NOMO-1 (cell line): ENCODE measurements around the gene ATP6V0B.
A peak's percentile ranks its signal among the peaks of the same experiment; 100 is the strongest.

Source experiments
- DNase-seq, 2 experiments: peaks; one replicate each; lab custom pipeline; 2025; ENCODE audit not compliant: unreplicated experiment in 2 of 2; lab: John Stamatoyannopoulos, UW

The ATP6V0B gene

GRCh38 chr1:43974443-43975248 lies at the start of gene ATP6V0B:
TSS of gene ATP6V0B (plus strand) at chr1:43974960. CDS start at chr1:43975041, 81 bp downstream.
- peak; percentile 90 to 92 for DNase-seq

DNA sequence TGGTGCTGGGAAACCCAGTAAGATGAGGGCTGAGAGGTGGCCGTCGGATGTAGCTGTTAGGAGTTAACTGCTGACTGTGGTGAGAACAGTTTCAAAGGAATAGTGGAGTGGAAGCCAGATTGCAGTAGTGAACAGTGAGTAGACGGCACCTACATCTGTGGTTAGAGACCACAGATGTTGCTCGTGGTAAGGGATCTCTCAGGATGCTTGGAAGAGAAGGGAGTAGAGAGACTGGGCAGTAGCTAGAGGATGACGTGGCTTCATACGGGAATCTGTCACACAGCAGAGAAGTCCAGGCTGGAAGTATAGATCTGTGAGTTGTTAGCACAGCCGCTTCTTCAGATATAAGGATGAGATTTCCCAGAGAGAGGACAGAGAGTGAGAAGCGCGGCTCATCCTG lies 48.9 kb upstream of the ATP6V0B start:
- DNase-seq = no peak

DNA sequence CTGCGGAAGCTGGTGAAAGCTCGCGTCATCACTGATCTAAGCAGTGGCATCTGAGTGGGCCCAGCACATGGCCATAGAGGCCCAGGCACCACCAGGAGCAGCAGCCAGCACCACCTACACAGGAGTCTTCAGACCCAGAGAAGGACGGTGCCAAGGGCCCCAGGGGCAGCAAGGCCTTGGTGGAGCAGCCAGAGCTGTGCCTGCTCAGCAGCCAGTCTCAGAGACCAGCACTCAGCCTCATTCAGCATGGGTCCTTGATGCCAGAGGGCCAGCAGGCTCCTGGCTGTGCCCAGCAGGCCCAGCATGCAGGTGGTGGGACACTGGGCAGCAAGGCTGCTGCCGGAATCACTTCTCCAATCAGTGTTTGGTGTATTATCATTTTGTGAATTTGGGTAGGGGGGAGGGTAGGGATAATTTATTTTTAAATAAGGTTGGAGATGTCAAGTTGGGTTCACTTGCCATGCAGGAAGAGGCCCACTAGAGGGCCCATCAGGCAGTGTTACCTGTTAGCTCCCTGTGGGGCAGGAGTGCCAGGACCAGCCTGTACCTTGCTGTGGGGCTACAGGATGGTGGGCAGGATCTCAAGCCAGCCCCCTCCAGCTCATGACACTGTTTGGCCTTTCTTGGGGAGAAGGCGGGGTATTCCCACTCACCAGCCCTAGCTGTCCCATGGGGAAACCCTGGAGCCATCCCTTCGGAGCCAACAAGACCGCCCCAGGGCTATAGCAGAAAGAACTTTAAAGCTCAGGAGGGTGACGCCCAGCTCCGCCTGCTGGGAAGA lies 44.4 kb upstream of the ATP6V0B start:
- DNase-seq = no peak

GRCh38 chr1:43930949-43931275 lies 43.8 kb upstream of the ATP6V0B start:
- DNase-seq = no peak

DNA sequence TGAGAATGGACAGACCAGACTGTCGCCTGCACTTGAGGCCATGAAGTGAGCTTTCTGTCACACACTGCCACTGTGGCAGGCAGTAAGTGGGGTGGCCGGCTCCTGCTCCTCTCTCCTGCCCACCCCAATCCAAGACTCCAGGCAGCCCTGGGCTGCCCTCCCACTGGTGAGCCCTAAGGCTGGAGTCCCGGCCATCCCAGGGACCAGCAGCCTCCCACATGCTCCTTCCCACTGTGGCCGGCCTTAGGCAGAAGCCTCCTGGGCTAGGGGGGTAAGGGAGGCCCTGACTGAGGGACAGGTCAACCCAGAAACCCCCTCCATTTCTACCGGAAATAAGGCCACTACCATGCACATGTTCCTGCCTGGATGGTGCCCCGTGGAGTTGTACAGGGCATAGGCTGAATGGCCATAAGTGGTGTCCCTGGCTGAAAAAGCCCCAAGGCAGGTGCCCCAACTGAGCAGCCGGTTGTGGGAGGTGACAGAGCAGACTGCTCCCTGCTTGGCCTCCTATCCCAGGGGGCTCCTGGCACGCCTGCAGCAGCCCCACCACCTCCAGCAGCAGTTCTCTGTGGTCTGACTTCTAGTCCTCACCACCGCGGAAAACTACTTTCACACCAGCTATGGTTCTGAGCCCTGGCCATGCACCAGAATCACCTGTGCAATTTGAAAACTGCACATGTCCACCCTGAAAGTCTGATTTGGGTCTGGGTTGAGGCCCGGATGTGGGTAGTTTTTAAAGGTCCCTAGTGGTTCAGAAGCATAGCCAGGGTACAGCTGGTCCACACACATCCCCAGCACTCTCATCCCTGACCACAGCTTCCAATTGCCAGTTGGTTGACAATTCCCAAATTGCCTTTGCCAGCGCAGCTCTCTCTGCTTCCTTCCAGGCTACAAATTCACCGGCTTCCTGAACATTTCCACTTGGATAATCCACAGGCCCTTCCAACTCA lies 42.8 kb upstream of the ATP6V0B start:
- no peak for DNase-seq

DNA sequence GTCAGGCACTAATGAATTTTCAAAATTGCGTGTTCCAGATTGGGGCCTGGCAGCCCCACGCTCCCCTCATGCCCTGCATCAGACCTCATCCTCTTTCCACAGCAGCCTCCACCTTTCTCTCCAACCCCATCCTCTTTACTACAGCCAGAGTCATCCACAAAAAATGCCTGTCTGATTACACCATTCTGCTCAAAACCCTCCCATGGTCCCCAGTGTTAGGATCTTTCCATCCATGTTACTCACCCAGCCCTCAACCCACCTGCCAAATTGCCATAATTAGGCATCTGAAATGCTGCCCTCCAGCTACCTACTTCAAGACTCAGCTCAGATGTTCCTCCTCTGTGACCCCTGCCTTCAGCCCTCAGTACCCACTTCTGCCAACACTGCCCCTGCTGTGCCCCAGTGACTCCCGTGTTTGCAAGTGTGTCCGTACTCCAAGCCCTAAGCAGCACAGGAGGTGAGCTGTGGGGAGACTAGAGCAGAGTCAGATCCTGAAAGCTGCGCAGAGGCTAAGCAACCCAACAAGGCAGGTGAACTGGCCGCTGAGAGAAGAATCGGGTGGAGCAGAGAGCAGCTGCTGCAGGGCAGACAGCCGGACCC lies 41.9 kb upstream of the ATP6V0B start:
- no peak for DNase-seq

DNA sequence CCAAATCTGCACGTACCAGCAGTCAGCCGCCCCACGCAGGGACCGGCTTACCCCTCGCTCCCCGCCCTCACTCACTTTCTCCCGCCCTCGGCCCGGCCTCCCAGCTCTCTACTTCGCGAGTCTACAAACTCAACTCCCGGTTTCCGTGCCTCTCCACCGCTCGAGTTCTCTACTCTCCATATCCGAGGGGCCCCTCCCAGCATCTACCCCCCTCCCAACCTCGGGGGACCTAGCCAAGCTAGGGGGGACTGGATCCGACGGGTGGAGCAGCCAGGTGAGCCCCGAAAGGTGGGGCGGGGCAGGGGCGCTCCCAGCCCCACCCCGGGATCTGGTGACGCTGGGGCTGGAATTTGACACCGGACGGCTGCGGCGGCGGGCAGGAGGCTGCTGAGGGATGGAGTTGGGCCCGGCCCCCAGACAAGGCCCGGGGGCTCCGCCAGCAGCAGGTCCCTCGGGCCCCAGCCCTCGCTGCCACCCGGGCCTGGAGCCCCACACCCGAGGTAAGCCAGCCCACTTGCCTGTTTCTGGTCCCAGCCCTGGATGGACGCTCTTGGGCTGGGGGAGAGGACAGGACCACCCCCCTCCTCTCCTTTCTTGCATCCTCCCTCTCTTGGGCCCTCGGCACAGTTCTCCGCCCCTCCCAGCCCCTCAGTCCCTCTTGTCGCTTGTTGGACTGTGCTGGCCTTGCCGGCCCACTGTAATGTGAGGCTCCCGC lies 41.2 kb upstream of the ATP6V0B start, which contains the start of gene ARTN:
TSS of gene ARTN (plus strand) at position 416 of the 715 bp plus-strand sequence. CDS start 1,856 bp downstream, outside the sequence.
- DNase-seq = no peak

DNA sequence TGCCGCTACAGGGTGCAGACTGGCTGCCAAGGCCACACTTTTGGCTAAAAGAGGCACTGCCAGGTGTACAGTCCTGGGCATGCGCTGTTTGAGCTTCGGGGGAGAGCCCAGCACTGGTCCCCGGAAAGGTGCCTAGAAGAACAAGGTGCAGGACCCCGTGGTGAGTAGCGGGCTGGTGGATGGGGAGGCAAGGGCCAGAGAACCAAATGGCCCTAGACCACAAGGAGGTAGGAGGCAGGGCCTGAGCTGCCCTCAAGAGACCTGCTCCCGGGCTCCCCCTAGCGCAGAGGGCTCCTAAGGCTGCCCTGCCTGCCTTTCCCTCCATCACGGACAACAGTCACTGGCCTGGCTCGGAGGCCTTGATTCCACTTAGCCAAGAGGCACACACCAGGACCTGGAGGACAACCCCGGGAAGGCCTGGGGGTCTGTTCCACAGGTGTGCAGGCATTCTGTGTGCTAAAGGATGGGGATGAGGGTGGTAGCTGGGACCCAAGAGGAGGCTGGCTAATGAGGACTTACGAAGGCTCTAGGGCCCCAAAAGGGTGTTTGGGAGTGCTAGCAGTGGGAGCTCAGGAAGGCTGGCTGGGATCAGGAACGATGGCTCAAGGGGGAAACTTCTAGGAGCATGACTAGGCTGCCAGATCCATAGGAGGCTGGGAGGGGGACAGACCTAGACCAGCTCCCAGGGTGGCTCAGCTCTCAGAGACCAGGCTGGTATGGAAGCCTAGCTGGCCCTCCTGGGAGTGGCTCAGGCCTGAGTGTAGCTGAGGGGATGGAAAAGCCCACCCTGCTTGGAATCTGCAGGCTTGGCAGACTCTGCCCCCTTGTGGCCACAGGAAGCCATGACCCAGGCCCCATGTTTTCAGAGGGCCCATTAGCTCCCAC lies 40.4 kb upstream of the ATP6V0B start:
- DNase-seq = peak; percentile 58 to 62

- no peak for DNase-seq
Observed at GRCh38 chr1:43934986-43935324, 39.8 kb upstream of the ATP6V0B start.

- no peak for DNase-seq
Observed at GRCh38 chr1:43935711-43936427, 38.9 kb upstream of the ATP6V0B start.

DNA sequence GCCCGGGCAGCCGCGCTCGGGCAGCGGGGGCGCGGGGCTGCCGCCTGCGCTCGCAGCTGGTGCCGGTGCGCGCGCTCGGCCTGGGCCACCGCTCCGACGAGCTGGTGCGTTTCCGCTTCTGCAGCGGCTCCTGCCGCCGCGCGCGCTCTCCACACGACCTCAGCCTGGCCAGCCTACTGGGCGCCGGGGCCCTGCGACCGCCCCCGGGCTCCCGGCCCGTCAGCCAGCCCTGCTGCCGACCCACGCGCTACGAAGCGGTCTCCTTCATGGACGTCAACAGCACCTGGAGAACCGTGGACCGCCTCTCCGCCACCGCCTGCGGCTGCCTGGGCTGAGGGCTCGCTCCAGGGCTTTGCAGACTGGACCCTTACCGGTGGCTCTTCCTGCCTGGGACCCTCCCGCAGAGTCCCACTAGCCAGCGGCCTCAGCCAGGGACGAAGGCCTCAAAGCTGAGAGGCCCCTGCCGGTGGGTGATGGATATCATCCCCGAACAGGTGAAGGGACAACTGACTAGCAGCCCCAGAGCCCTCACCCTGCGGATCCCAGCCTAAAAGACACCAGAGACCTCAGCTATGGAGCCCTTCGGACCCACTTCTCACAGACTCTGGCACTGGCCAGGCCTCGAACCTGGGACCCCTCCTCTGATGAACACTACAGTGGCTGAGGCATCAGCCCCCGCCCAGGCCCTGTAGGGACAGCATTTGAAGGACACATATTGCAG lies 38.2 kb upstream of the ATP6V0B start:
- no peak for DNase-seq

DNA sequence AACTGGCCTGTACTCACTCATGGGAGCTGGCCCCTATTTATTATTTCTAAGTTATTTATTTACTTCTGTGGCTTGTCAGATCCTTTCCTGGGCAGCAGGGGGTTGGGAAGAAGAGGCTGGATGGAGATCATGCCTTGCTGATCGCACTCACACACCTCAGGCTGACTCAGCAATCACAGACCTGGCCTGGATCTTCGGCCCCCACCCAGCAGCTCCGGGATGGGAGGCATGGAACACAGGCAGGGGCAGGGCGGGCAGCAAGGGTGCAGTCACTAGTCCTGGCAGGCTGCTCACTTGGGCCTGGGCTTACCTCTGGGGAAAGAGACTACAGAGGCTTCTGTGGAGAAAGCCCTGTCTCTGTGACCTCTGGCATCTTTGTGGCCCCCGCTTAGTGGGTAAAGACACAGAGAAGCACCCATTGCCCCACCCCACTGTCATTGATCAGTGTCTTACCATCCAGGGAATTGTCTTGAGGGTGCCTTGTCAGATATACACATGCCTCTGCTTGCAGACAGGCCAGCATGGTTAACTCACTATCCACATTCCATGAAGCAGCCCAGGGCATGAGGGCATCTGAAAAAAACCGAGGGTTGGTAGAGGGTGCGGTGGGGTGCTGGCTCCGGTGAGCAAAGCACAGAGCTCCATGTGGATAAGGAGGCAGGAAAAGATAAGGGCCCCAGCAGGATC lies 37.4 kb upstream of the ATP6V0B start:
- no peak for DNase-seq

DNA sequence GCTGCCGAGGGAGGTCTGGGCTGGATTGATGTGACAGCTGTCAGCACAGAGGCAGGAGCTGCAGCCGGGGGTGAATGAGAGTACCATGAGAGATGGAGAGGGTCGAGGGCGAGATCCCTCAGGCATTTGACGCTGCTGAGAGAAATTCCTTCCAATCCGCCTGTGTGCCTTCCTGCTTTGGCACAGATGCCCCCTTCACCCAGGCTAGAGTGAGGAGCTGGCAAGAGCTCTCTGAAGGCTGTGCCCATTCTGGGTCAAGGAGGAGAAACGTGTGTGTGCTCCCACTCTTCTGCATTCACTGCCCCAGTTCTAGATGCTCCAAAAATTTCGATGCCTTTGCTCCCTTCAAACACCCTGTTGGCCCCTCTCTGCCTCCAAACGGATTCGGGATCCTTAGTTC lies 36.4 kb upstream of the ATP6V0B start:
- DNase-seq = no peak

GRCh38 chr1:43938892-43939587 lies 35.7 kb upstream of the ATP6V0B start:
- no peak for DNase-seq

DNA sequence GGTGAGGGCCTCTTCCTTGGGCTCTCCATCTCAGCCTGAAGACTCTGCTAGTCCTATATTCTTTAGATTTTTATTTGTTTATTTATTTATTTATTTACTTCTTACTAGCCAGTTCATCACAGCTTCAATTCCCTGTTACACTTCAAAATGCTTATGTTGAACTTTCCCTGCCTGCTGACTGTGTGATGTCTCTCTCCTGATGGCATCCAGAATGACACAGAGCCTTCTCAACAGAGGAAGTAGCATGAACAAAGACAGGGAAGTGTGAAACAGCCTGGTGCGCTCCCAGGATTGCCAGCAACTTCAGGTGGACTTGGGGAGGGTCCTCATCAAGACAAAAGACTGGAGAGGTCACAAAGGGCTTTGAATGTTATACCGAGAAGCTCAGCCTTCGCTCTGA lies 32.3 kb upstream of the ATP6V0B start:
- no peak for DNase-seq

DNA sequence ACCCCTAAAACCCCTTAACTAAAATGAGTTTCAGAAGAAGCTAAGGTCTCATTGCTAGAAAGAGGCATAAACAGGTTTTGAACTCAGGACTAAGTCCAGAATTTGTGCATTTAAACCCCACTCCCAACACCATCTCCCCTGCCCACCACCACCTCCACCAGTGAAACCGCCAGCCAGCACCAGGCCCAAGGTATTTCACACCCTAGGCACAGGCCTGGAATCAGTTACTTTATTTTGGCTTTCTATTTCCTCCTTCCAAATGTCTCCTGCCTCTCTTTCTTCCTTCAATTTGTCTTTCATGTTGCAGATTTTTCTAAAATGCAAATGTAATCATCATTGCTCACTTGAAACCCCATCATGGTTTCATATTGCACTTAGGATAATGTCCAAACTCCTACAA lies 29.9 kb upstream of the ATP6V0B start:
- DNase-seq = no peak
